Activated CD4-positive, alpha-beta memory T cell treated with anti-CD3 and anti-CD28 coated beads for 36 hours (primary cell): ENCODE measurements around the gene CD7. TPM values are rescaled to one million over a fixed set of nuclear protein-coding genes. Genes with fewer than 3 reads are reported as not detected.
"Not testable (repeated sequence)": the region's sequence is repeated elsewhere in the genome, so short reads cannot be mapped to it uniquely, and the experiment has no call there.

Source experiments
- CTCF ChIA-PET: fragments of 350-600 bp; sonication (Branson Sonifier 250); formaldehyde crosslinking; loops from one replicate; lab custom pipeline; 2021; ENCODE audit warnings: antibody characterized with exemption, inconsistent platforms; lab: Charles Lee
- POLR2A ChIA-PET: fragments of 350-600 bp; sonication (Branson Sonifier 250); formaldehyde crosslinking; loops from one replicate; lab custom pipeline; 2021; ENCODE audit warnings: antibody characterized with exemption; lab: Charles Lee
- DNase-seq: peaks from one replicate; pipeline ENCODE4 v3.0.0-alpha.2; 2020
- H3K27ac Mint-ChIP-seq: one replicate; pipeline ENCODE4 v1.8.0; 2021; ENCODE audit warnings: mixed read lengths
- H3K27me3 Mint-ChIP-seq: one replicate; pipeline ENCODE4 v1.8.0; 2021; ENCODE audit warnings: mixed read lengths
- H3K36me3 Mint-ChIP-seq: one replicate; pipeline ENCODE4 v1.8.0; 2021; ENCODE audit warnings: mixed read lengths
- H3K4me1 Mint-ChIP-seq: one replicate; pipeline ENCODE4 v1.8.0; 2021; ENCODE audit warnings: low read depth, mixed read lengths
- H3K4me3 Mint-ChIP-seq: one replicate; pipeline ENCODE4 v1.8.0; 2021; ENCODE audit warnings: mild to moderate bottlenecking, mixed read lengths
- H3K9me3 Mint-ChIP-seq: one replicate; pipeline ENCODE4 v1.8.0; 2021; ENCODE audit warnings: mixed read lengths
- intact Hi-C: fragments of 100-400 bp; cut with micrococcal nuclease; formaldehyde crosslinking; loops from one replicate; pipeline ENCODE4 v1.15.1; 2023
- total RNA-seq, 2 experiments: library from RNA; stranded (reverse); gene quantifications; one replicate each; pipeline ENCODE4 v1.2.3, GENCODE V29; 2021

The CD7 gene
- total RNA-seq: 100 to 1,000 TPM; 570 to 574 TPM

GRCh38 chr17:82317394-82318168 is at the start of gene CD7:
Gene CD7 (minus strand): TSS chr17:82317608. CDS start chr17:82317495, 113 bp downstream.
- H3K27me3 Mint-ChIP-seq: no peaks in the 10 kb centered on the region
- no peak within 1 kb of the TSS for H3K4me3 Mint-ChIP-seq

GRCh38 chr17:82366749-82367148 is 49.3 kb upstream of the CD7 start:
- no peak overlapping the region for H3K27ac Mint-ChIP-seq
- peaks cover 24% of the 10 kb centered on the region for H3K27me3 Mint-ChIP-seq
- POLR2A ChIA-PET: no interaction called here

More at GRCh38 chr17:82317394-82318168, at the start of gene CD7:
- Mint-ChIP-seq H3K4me1 (peaks cover 23% of the 10 kb centered on the region), H3K27ac (peak within 1 kb of the TSS; percentile 92), H3K36me3 (peaks cover 42% of the 10 kb centered on the region), H3K9me3 (no peaks in the 10 kb centered on the region)
- intact Hi-C loops: no loop called here
- CTCF ChIA-PET: interaction anchor here (0.5 to 2.6 kb wide), 7 partner anchors 15 to 107 kb away, joined by 3 to 18 read pairs (median 5); partner anchors contain the start of gene SECTM1
- POLR2A ChIA-PET: interaction anchor here (0.8 to 3.0 kb wide), 6 partner anchors 15 to 132 kb away, joined by 3 to 103 read pairs (median 4); no protein-coding TSS in a partner anchor
- peak; percentile 78 for DNase-seq

GRCh38 chr17:82365606-82366295 is 48.3 kb upstream of the CD7 start:
- CTCF ChIA-PET: interaction anchor here (0.6 to 1.6 kb wide), 4 partner anchors 13 to 335 kb away, joined by 3 to 6 read pairs (median 4); no protein-coding TSS in a partner anchor
- intact Hi-C loops: no loop called here
- no peaks in the 10 kb centered on the region for H3K36me3 Mint-ChIP-seq
- no peak overlapping the region for H3K4me3 Mint-ChIP-seq
- DNase-seq: no peak
- no peak overlapping the region for H3K27ac Mint-ChIP-seq
- peaks cover 5% of the 10 kb centered on the region for H3K4me1 Mint-ChIP-seq
- POLR2A ChIA-PET: no interaction called here
- peaks cover 18% of the 10 kb centered on the region for H3K27me3 Mint-ChIP-seq
- no peaks in the 10 kb centered on the region for H3K9me3 Mint-ChIP-seq

More at GRCh38 chr17:82366749-82367148, 49.3 kb upstream of the CD7 start:
- CTCF ChIA-PET: interaction anchor here (1.6 kb wide), 1 partner anchor 14 kb away, joined by 6 read pairs; no protein-coding TSS in a partner anchor
- Mint-ChIP-seq H3K4me3 (no peak overlapping the region), H3K9me3 (no peaks in the 10 kb centered on the region), H3K36me3 (no peaks in the 10 kb centered on the region), H3K4me1 (peaks cover 10% of the 10 kb centered on the region)
- no peak for DNase-seq
- intact Hi-C loops: no loop called here

- Mint-ChIP-seq H3K27ac (no peak overlapping the region), H3K4me3 (no peak overlapping the region), H3K36me3 (no peaks in the 10 kb centered on the region), H3K4me1 (peaks cover 7% of the 10 kb centered on the region), H3K9me3 (no peaks in the 10 kb centered on the region), H3K27me3 (peaks cover 7% of the 10 kb centered on the region)
- intact Hi-C loops: no loop called here
- POLR2A ChIA-PET: no interaction called here
- DNase-seq: no peak
- CTCF ChIA-PET: interaction anchor here (1.0 kb wide), 1 partner anchor 64 kb away, joined by 3 read pairs; no protein-coding TSS in a partner anchor
Measured at GRCh38 chr17:82361885-82362633, 44.7 kb upstream of the CD7 start.

- H3K9me3 Mint-ChIP-seq, H3K36me3 Mint-ChIP-seq, intact Hi-C loops, H3K27ac Mint-ChIP-seq, H3K27me3 Mint-ChIP-seq, POLR2A ChIA-PET, H3K4me3 Mint-ChIP-seq, H3K4me1 Mint-ChIP-seq, DNase-seq, CTCF ChIA-PET: not testable (repeated sequence)
Measured at GRCh38 chr17:82359451-82360074, 42.2 kb upstream of the CD7 start.

GRCh38 chr17:82358465-82359350 is 41.3 kb upstream of the CD7 start, which contains the start of gene TEX19:
Gene TEX19 (plus strand): TSS chr17:82359247. CDS start chr17:82362151, 2,904 bp downstream.
- no peak within 1 kb of the TSS for H3K4me3 Mint-ChIP-seq
- intact Hi-C loops: no loop called here
- no peak within 1 kb of the TSS for H3K27ac Mint-ChIP-seq
- peaks cover 7% of the 10 kb centered on the region for H3K4me1 Mint-ChIP-seq
- H3K36me3 Mint-ChIP-seq: no peaks in the 10 kb centered on the region
- peaks cover 7% of the 10 kb centered on the region for H3K27me3 Mint-ChIP-seq
- no peak for DNase-seq
- ChIA-PET POLR2A (no interaction called here), CTCF (interaction anchor here (1.2 to 1.5 kb wide), 3 partner anchors 12 to 58 kb away, joined by 3 to 6 read pairs (median 3); partner anchors contain the start of gene UTS2R)
- no peaks in the 10 kb centered on the region for H3K9me3 Mint-ChIP-seq

- Mint-ChIP-seq H3K27ac (no peak overlapping the region), H3K9me3 (no peaks in the 10 kb centered on the region), H3K4me3 (no peak overlapping the region), H3K4me1 (peaks cover 7% of the 10 kb centered on the region), H3K36me3 (no peaks in the 10 kb centered on the region), H3K27me3 (peaks cover 7% of the 10 kb centered on the region)
- ChIA-PET POLR2A (no interaction called here), CTCF (interaction anchor here (1.2 to 1.5 kb wide), 4 partner anchors 13 to 67 kb away, joined by 3 to 6 read pairs (median 4); partner anchors contain the start of gene UTS2R)
- no peak for DNase-seq
- intact Hi-C loops: no loop called here
Measured at GRCh38 chr17:82357394-82357793, 40.0 kb upstream of the CD7 start.

- no peak for DNase-seq
- ChIA-PET CTCF (interaction anchor here (1.3 kb wide), 1 partner anchor 68 kb away, joined by 4 read pairs; no protein-coding TSS in a partner anchor), POLR2A (no interaction called here)
- Mint-ChIP-seq H3K36me3 (no peaks in the 10 kb centered on the region), H3K27me3 (peaks cover 7% of the 10 kb centered on the region), H3K4me1 (peaks cover 8% of the 10 kb centered on the region), H3K9me3 (no peaks in the 10 kb centered on the region), H3K27ac (no peak overlapping the region), H3K4me3 (no peak overlapping the region)
- intact Hi-C loops: no loop called here
Measured at GRCh38 chr17:82356845-82357355, 39.5 kb upstream of the CD7 start.

- Mint-ChIP-seq H3K36me3 (no peaks in the 10 kb centered on the region), H3K4me3 (no peak overlapping the region), H3K4me1 (peaks cover 11% of the 10 kb centered on the region), H3K9me3 (no peaks in the 10 kb centered on the region), H3K27ac (no peak overlapping the region), H3K27me3 (peaks cover 7% of the 10 kb centered on the region)
- intact Hi-C loops: no loop called here
- no peak for DNase-seq
- CTCF ChIA-PET: interaction anchor here (1.1 to 1.3 kb wide), 2 partner anchors 11 to 59 kb away, joined by 3 to 6 read pairs; no protein-coding TSS in a partner anchor
- POLR2A ChIA-PET: no interaction called here
Measured at GRCh38 chr17:82355770-82356427, 38.5 kb upstream of the CD7 start.

GRCh38 chr17:82354804-82355308 is 37.4 kb upstream of the CD7 start:
- POLR2A ChIA-PET: no interaction called here

More at GRCh38 chr17:82354804-82355308, 37.4 kb upstream of the CD7 start:
- H3K36me3 Mint-ChIP-seq: no peaks in the 10 kb centered on the region
- H3K27me3 Mint-ChIP-seq: peaks cover 8% of the 10 kb centered on the region
- intact Hi-C loops: loop anchor here (5.0 kb wide), 2 partner anchors 58 to 197 kb away; no protein-coding TSS in a partner anchor
- DNase-seq: no peak
- no peaks in the 10 kb centered on the region for H3K9me3 Mint-ChIP-seq
- peaks cover 11% of the 10 kb centered on the region for H3K4me1 Mint-ChIP-seq
- H3K27ac Mint-ChIP-seq: no peak overlapping the region
- CTCF ChIA-PET: interaction anchor here (1.3 kb wide), 1 partner anchor 60 kb away, joined by 6 read pairs; no protein-coding TSS in a partner anchor
- H3K4me3 Mint-ChIP-seq: no peak overlapping the region
